Stimulated activated naive CD8-positive, alpha-beta T cell treated with anti-CD3 and anti-CD28 coated beads, Interleukin-15, Interleukin-2, amounts not matched to agents 100 ng/mL and 50 ng/mL, for 24 hours (primary cell): ENCODE data around the gene CERS2.
"Not testable (repeated sequence)": the region's sequence is repeated elsewhere in the genome, so short reads cannot be mapped to it uniquely, and the experiment has no call there.

Experiments used
- H3K27ac Mint-ChIP-seq: one replicate; pipeline ENCODE4 v1.8.0; 2021; ENCODE audit warnings: mild to moderate bottlenecking, mixed read lengths
- H3K27me3 Mint-ChIP-seq: one replicate; pipeline ENCODE4 v1.8.0; 2021; ENCODE audit warnings: mixed read lengths
- H3K36me3 Mint-ChIP-seq: one replicate; pipeline ENCODE4 v1.8.0; 2021; ENCODE audit warnings: low read depth, mixed read lengths
- H3K4me1 Mint-ChIP-seq: one replicate; pipeline ENCODE4 v1.8.0; 2021; ENCODE audit warnings: low read depth, mixed read lengths
- H3K4me3 Mint-ChIP-seq: one replicate; pipeline ENCODE4 v1.8.0; 2021; ENCODE audit warnings: mild to moderate bottlenecking, mixed read lengths
- H3K9me3 Mint-ChIP-seq: one replicate; pipeline ENCODE4 v1.8.0; 2021; ENCODE audit warnings: mixed read lengths

Gene CERS2

GRCh38 chr1:150967936-150968335 is 6.7 kb downstream of the CERS2 start:
- no peak overlapping the region for H3K27ac Mint-ChIP-seq
- H3K9me3 Mint-ChIP-seq, result no peaks in the 10 kb centered on the region
- H3K27me3 Mint-ChIP-seq, result no peaks in the 10 kb centered on the region
- H3K36me3 Mint-ChIP-seq, result peaks cover 68% of the 10 kb centered on the region
- H3K4me1 Mint-ChIP-seq, result peaks cover 33% of the 10 kb centered on the region
- no peak overlapping the region for H3K4me3 Mint-ChIP-seq

GRCh38 chr1:150966011-150966410 is 8.6 kb downstream of the CERS2 start:
- Mint-ChIP-seq H3K36me3 (peaks cover 69% of the 10 kb centered on the region), H3K27me3 (no peaks in the 10 kb centered on the region)

GRCh38 chr1:150965605-150966004 is 9.0 kb downstream of the CERS2 start:
- Mint-ChIP-seq H3K9me3 (no peaks in the 10 kb centered on the region), H3K27me3 (no peaks in the 10 kb centered on the region), H3K36me3 (peaks cover 69% of the 10 kb centered on the region), H3K27ac (peak overlapping the region; percentile 42), H3K4me3 (no peak overlapping the region), H3K4me1 (peaks cover 9% of the 10 kb centered on the region)

More at GRCh38 chr1:150966011-150966410, 8.6 kb downstream of the CERS2 start:
- peaks cover 13% of the 10 kb centered on the region for H3K4me1 Mint-ChIP-seq
- no peak overlapping the region for H3K4me3 Mint-ChIP-seq
- no peaks in the 10 kb centered on the region for H3K9me3 Mint-ChIP-seq
- H3K27ac Mint-ChIP-seq, result peak overlapping the region; percentile 42

- Mint-ChIP-seq H3K9me3 (no peaks in the 10 kb centered on the region), H3K27ac (peak overlapping the region; percentile 28), H3K4me1 (peaks cover 3% of the 10 kb centered on the region), H3K27me3 (no peaks in the 10 kb centered on the region), H3K36me3 (peaks cover 82% of the 10 kb centered on the region), H3K4me3 (no peak overlapping the region)
Observed at GRCh38 chr1:150964164-150964489, 10.5 kb downstream of the CERS2 start.

GRCh38 chr1:150963321-150964163 is 11.1 kb downstream of the CERS2 start:
- peaks cover 83% of the 10 kb centered on the region for H3K36me3 Mint-ChIP-seq
- H3K9me3 Mint-ChIP-seq, result no peaks in the 10 kb centered on the region
- H3K4me1 Mint-ChIP-seq, result peaks cover 3% of the 10 kb centered on the region
- no peaks in the 10 kb centered on the region for H3K27me3 Mint-ChIP-seq
- peak overlapping the region; percentile 28 for H3K27ac Mint-ChIP-seq
- H3K4me3 Mint-ChIP-seq, result no peak overlapping the region

GRCh38 chr1:150961756-150962155 is 12.9 kb downstream of the CERS2 start:
- Mint-ChIP-seq H3K9me3 (no peaks in the 10 kb centered on the region), H3K4me3 (no peak overlapping the region), H3K27me3 (no peaks in the 10 kb centered on the region), H3K27ac (peak overlapping the region; percentile 15), H3K36me3 (peaks cover 75% of the 10 kb centered on the region), H3K4me1 (peaks cover 3% of the 10 kb centered on the region)

GRCh38 chr1:150960646-150961045 is 14.0 kb downstream of the CERS2 start:
- Mint-ChIP-seq H3K27me3 (no peaks in the 10 kb centered on the region), H3K9me3 (no peaks in the 10 kb centered on the region), H3K36me3 (peaks cover 74% of the 10 kb centered on the region), H3K4me3 (no peak overlapping the region), H3K27ac (no peak overlapping the region), H3K4me1 (peaks cover 2% of the 10 kb centered on the region)

- H3K27me3 Mint-ChIP-seq, result no peaks in the 10 kb centered on the region
- no peak overlapping the region for H3K27ac Mint-ChIP-seq
- no peaks in the 10 kb centered on the region for H3K9me3 Mint-ChIP-seq
- no peak overlapping the region for H3K4me3 Mint-ChIP-seq
- peaks cover 70% of the 10 kb centered on the region for H3K36me3 Mint-ChIP-seq
- H3K4me1 Mint-ChIP-seq, result no peaks in the 10 kb centered on the region
Observed at GRCh38 chr1:150957666-150958065, 17.0 kb downstream of the CERS2 start.

GRCh38 chr1:150955280-150955679 is 19.4 kb downstream of the CERS2 start:
- no peaks in the 10 kb centered on the region for H3K9me3 Mint-ChIP-seq
- peak overlapping the region; percentile 9 for H3K27ac Mint-ChIP-seq
- no peaks in the 10 kb centered on the region for H3K4me1 Mint-ChIP-seq
- H3K27me3 Mint-ChIP-seq, result no peaks in the 10 kb centered on the region
- peaks cover 74% of the 10 kb centered on the region for H3K36me3 Mint-ChIP-seq
- H3K4me3 Mint-ChIP-seq, result no peak overlapping the region

GRCh38 chr1:150954708-150955107 is 19.9 kb downstream of the CERS2 start:
- H3K27me3 Mint-ChIP-seq, result no peaks in the 10 kb centered on the region
- H3K36me3 Mint-ChIP-seq, result peaks cover 76% of the 10 kb centered on the region
- H3K27ac Mint-ChIP-seq, result no peak overlapping the region

GRCh38 chr1:150944856-150945255 is 29.8 kb downstream of the CERS2 start:
- H3K4me3 Mint-ChIP-seq, result no peak overlapping the region
- peak overlapping the region; percentile 60 for H3K27ac Mint-ChIP-seq
- H3K9me3 Mint-ChIP-seq, result no peaks in the 10 kb centered on the region
- H3K4me1 Mint-ChIP-seq, result no peaks in the 10 kb centered on the region
- peaks cover 72% of the 10 kb centered on the region for H3K36me3 Mint-ChIP-seq
- H3K27me3 Mint-ChIP-seq, result no peaks in the 10 kb centered on the region

More at GRCh38 chr1:150954708-150955107, 19.9 kb downstream of the CERS2 start:
- no peaks in the 10 kb centered on the region for H3K9me3 Mint-ChIP-seq
- no peaks in the 10 kb centered on the region for H3K4me1 Mint-ChIP-seq
- no peak overlapping the region for H3K4me3 Mint-ChIP-seq

GRCh38 chr1:150931773-150932172 is 42.9 kb downstream of the CERS2 start:
- H3K27me3 Mint-ChIP-seq, result no peaks in the 10 kb centered on the region
- H3K4me1 Mint-ChIP-seq, result peaks cover 25% of the 10 kb centered on the region
- no peak overlapping the region for H3K27ac Mint-ChIP-seq
- peaks cover 78% of the 10 kb centered on the region for H3K36me3 Mint-ChIP-seq
- no peaks in the 10 kb centered on the region for H3K9me3 Mint-ChIP-seq
- no peak overlapping the region for H3K4me3 Mint-ChIP-seq

- H3K36me3 Mint-ChIP-seq, result peaks cover 58% of the 10 kb centered on the region
- H3K4me1 Mint-ChIP-seq, result peaks cover 31% of the 10 kb centered on the region
- not testable (repeated sequence) for H3K9me3 Mint-ChIP-seq, H3K27me3 Mint-ChIP-seq, H3K27ac Mint-ChIP-seq, H3K4me3 Mint-ChIP-seq
Observed at GRCh38 chr1:150928775-150929174, 45.9 kb downstream of the CERS2 start.

- Mint-ChIP-seq H3K4me1 (peaks cover 31% of the 10 kb centered on the region), H3K9me3 (no peaks in the 10 kb centered on the region), H3K27me3 (no peaks in the 10 kb centered on the region), H3K4me3 (peak overlapping the region; percentile 65), H3K36me3 (peaks cover 58% of the 10 kb centered on the region), H3K27ac (peak overlapping the region; percentile 55)
Observed at GRCh38 chr1:150928286-150928685, 46.3 kb downstream of the CERS2 start.

GRCh38 chr1:150927624-150928023 is 47.0 kb downstream of the CERS2 start:
- Mint-ChIP-seq H3K27ac (peak overlapping the region; percentile 95), H3K4me3 (peak overlapping the region; percentile 96), H3K27me3 (no peaks in the 10 kb centered on the region), H3K4me1 (peaks cover 36% of the 10 kb centered on the region), H3K36me3 (peaks cover 52% of the 10 kb centered on the region), H3K9me3 (no peaks in the 10 kb centered on the region)
